HCT116 (cell line): Measurements from ENCODE around the gene RGL3. TPM values are rescaled to one million over a fixed set of nuclear protein-coding genes. Genes with fewer than 3 reads are reported as not detected.

Experiments used
- ATAC-seq: fragments of 200-7000 bp; cut with Tn5 transposase; 2 replicates; pipeline ENCODE4 v1.9.1; 2020; ENCODE audit warnings: mild to moderate bottlenecking, moderate library complexity
- BruUV-seq: library from RNA; stranded (reverse); fragments of 400-500 nt; replicated peaks from 2 replicates; lab custom pipeline; 2021; lab: Mats Ljungman, UMichigan
- CTCF ChIA-PET: fragments of 300-600 bp; sonication (Branson Sonifier 250); formaldehyde crosslinking; loops from one replicate; lab custom pipeline; 2021; ENCODE audit warnings: antibody characterized with exemption; lab: Charles Lee
- POLR2A ChIA-PET: fragments of 300-600, 350-600 bp; sonication (Branson Sonifier 250); formaldehyde crosslinking; loops from one replicate; lab custom pipeline; 2021; ENCODE audit warnings: antibody characterized with exemption; lab: Charles Lee
- RAD21 ChIA-PET, 2 experiments: fragments of 300-600 bp; sonication (Branson Sonifier 250); formaldehyde crosslinking; loops; one replicate each; lab custom pipeline; 2023; ENCODE audit warnings: low total read pairs in 2 of 2; ENCODE audit not compliant: uncharacterized antibody in 2 of 2, unreplicated experiment in 2 of 2, low non-redundant PET in 1 of 2; lab: Charles Lee
- DNase-seq: peaks from one replicate; pipeline ENCODE4 v3.0.0-alpha.2; 2010; ENCODE audit warnings: low read depth, low spot score
- H2AFZ ChIP-seq: fragments of 200-600 bp; shearing (Covaris generic), sonication (generic); 2 replicates; pipeline ENCODE4 v1.6.1; 2017; ENCODE audit warnings: low read depth, mixed run types, mixed read lengths, antibody characterized with exemption, low read length; ENCODE audit not compliant: poor library complexity, severe bottlenecking
- H3K27ac ChIP-seq: 2 replicates; pipeline ENCODE4 v1.5.1; 2012; ENCODE audit warnings: low read depth, low read length
- H3K27me3 ChIP-seq: fragments of 200-600 bp; sonication (generic); 2 replicates; pipeline ENCODE4 v1.6.1; 2016; ENCODE audit warnings: mixed run types, low read length, mixed read lengths; ENCODE audit not compliant: insufficient read depth
- H3K36me3 ChIP-seq, 2 experiments: fragments of 200-500 bp in 1 of 2; fragments of 200-600 bp in 1 of 2; sonication (Bioruptor generic) in 1 of 2; sonication (generic) in 1 of 2; 2 replicates each; pipeline versions ENCODE4 v1.5.1 to v1.6.1; 2014 to 2016; ENCODE audit warnings: low read length in 2 of 2, inconsistent platforms in 1 of 2, mixed read lengths in 1 of 2, mixed run types in 1 of 2; ENCODE audit not compliant: insufficient read depth in 2 of 2, control insufficient read depth in 1 of 2
- H3K4me1 ChIP-seq, 2 experiments: fragments of 200-600 bp in 1 of 2; sonication (generic) in 1 of 2; 2 replicates each; pipeline versions ENCODE4 v1.5.1 to v1.6.1; 2012 to 2017; ENCODE audit warnings: low read length in 2 of 2, inconsistent platforms in 1 of 2, mild to moderate bottlenecking in 1 of 2, mixed read lengths in 1 of 2, mixed run types in 1 of 2, moderate library complexity in 1 of 2; ENCODE audit not compliant: insufficient read depth in 2 of 2, control insufficient read depth in 1 of 2
- H3K4me2 ChIP-seq: fragments of 200-600 bp; sonication (generic); 2 replicates; pipeline ENCODE4 v1.6.1; 2017; ENCODE audit warnings: mixed run types, low read length, mixed read lengths
- H3K4me3 ChIP-seq, 2 experiments: fragments of 200-600 bp in 1 of 2; sonication (generic) in 1 of 2; replicated peaks in 1 of 2; 2 replicates each; pipeline ENCODE4 v1.5.1; 2011 to 2016; ENCODE audit warnings: low read length in 2 of 2, control low read depth in 1 of 2, low read depth in 1 of 2, mild to moderate bottlenecking in 1 of 2, mixed read lengths in 1 of 2, mixed run types in 1 of 2
- H3K79me2 ChIP-seq: fragments of 200-600 bp; sonication (generic); 2 replicates; pipeline ENCODE4 v1.6.1; 2017; ENCODE audit warnings: mild to moderate bottlenecking, mixed run types, low read length, moderate library complexity, mixed read lengths; ENCODE audit not compliant: insufficient read depth
- H3K9ac ChIP-seq: fragments of 200-600 bp; sonication (generic); 2 replicates; pipeline ENCODE4 v1.6.1; 2016; ENCODE audit warnings: low read length, mixed read lengths
- H3K9me2 ChIP-seq: fragments of 200-600 bp; sonication (generic), shearing (Covaris generic); 2 replicates; pipeline ENCODE4 v1.6.1; 2017; ENCODE audit warnings: mixed run types, mild to moderate bottlenecking, moderate library complexity; ENCODE audit not compliant: insufficient read depth
- H3K9me3 ChIP-seq, 2 experiments: fragments of 200-500 bp in 1 of 2; fragments of 200-600 bp in 1 of 2; sonication (Bioruptor generic) in 1 of 2; sonication (generic) in 1 of 2; 2 replicates each; pipeline ENCODE4 v1.6.1; 2014 to 2017; ENCODE audit warnings: low read length in 2 of 2, mixed read lengths in 2 of 2, inconsistent platforms in 1 of 2, low read depth in 1 of 2, mild to moderate bottlenecking in 1 of 2, mixed run types in 1 of 2, moderate library complexity in 1 of 2; ENCODE audit not compliant: control insufficient read depth in 1 of 2, insufficient read depth in 1 of 2
- H4K20me1 ChIP-seq: fragments of 200-600 bp; sonication (generic), shearing (Covaris generic); 2 replicates; pipeline ENCODE4 v1.6.1; 2017; ENCODE audit warnings: mixed run types, mild to moderate bottlenecking, moderate library complexity; ENCODE audit not compliant: insufficient read depth
- EGR1 ChIP-seq: IDR thresholded peaks from 2 replicates; pipeline ENCODE4 v1.6.1; 2012; ENCODE audit warnings: low read depth
- POLR2AphosphoS5 ChIP-seq: IDR thresholded peaks from 2 replicates; pipeline ENCODE4 v1.6.1; 2011; ENCODE audit warnings: mild to moderate bottlenecking, low read depth, low read length, moderate library complexity
- TCF7L2 ChIP-seq: IDR thresholded peaks from 2 replicates; pipeline ENCODE4 v1.7.0; 2011; ENCODE audit warnings: borderline replicate concordance, inconsistent platforms; ENCODE audit not compliant: insufficient read depth, insufficient read length; ENCODE audit errors: extremely low read depth
- intact Hi-C: fragments of 100-400 bp; cut with micrococcal nuclease; formaldehyde crosslinking; loops from 2 replicates; pipeline ENCODE4 v1.10.0; 2022
- total RNA-seq: library from RNA; stranded (reverse); gene quantifications from one replicate; pipeline ENCODE4 v1.2.1, GENCODE V29; 2021; ENCODE audit not compliant: unreplicated experiment

RGL3 gene
- total RNA-seq, 1 experiment from 2014 or later: 99.2 TPM

GRCh38 chr19:11377237-11377636, 41.9 kb downstream of the RGL3 start:
- no peaks in the 10 kb centered on the region for H3K9me2 ChIP-seq
- peak overlapping the region; percentile 72 for H3K27ac ChIP-seq
- intact Hi-C loops: no loop called here
- no peak for ATAC-seq
- H3K9me3 ChIP-seq: no peaks in the 10 kb centered on the region
- ChIA-PET RAD21 (no interaction called here), POLR2A (interaction anchor here (0.7 to 3.6 kb wide), 3 partner anchors 38 to 334 kb away, joined by 3 to 15 read pairs (median 4); partner anchors contain the start of genes RAB3D and RGL3), CTCF (interaction anchor here (1.0 to 1.7 kb wide), 5 partner anchors 41 to 107 kb away, joined by 3 to 8 read pairs (median 5); partner anchors contain the start of genes ODAD3 and PRKCSH)
- H3K79me2 ChIP-seq: peaks cover 7% of the 10 kb centered on the region; the same call in 1 of the 2 replicates
- TF ChIP-seq POLR2AphosphoS5 (peak; percentile 44; the same call in 1 of the 2 replicates), TCF7L2 (no peak)
- no peak for DNase-seq
- no peaks in the 10 kb centered on the region for H4K20me1 ChIP-seq
- peak overlapping the region; percentile 11; the same call in 1 of the 2 replicates for H3K9ac ChIP-seq
- no peaks in the 10 kb centered on the region for H3K27me3 ChIP-seq
- no TSS peak for BruUV-seq
- H3K4me3 ChIP-seq: no peak overlapping the region
- H3K4me1 ChIP-seq: peaks cover 56 to 71% of the 10 kb centered on the region in 2 experiments
- peak overlapping the region; percentile 53 for H3K4me2 ChIP-seq
- no peaks in the 10 kb centered on the region for H3K36me3 ChIP-seq
- H2AFZ ChIP-seq: no peak overlapping the region

- H3K27ac ChIP-seq: peak overlapping the region; percentile 88
- H3K9me2 ChIP-seq: no peaks in the 10 kb centered on the region
- ChIA-PET POLR2A (interaction anchor here (0.7 to 3.6 kb wide), 15 partner anchors 8 to 154 kb away, joined by 3 to 16 read pairs (median 4); partner anchors contain the start of genes CCDC159, ECSIT, EPOR and ODAD3), RAD21 (interaction anchor here in 1 of 2 experiments (0.9 to 1.7 kb wide), 4 partner anchors 8 to 81 kb away, joined by 3 to 5 read pairs (median 4); partner anchors contain the start of gene RGL3)
- no peak for DNase-seq
- peaks cover 7% of the 10 kb centered on the region; the same call in 1 of the 2 replicates for H3K79me2 ChIP-seq
- H3K4me1 ChIP-seq: peaks cover 51 to 55% of the 10 kb centered on the region in 2 experiments
- peak; percentile 58 for TF ChIP-seq POLR2AphosphoS5
- TF ChIP-seq EGR1: no peak
- TF ChIP-seq, all 23 proteins: peak for 1
- intact Hi-C loops: no loop called here
- Histone ChIP-seq H4K20me1 (no peaks in the 10 kb centered on the region), H3K4me2 (peak overlapping the region; percentile 80), H2AFZ (no peak overlapping the region), H3K9me3 (no peaks in the 10 kb centered on the region), H3K9ac (peak overlapping the region; percentile 78), H3K27me3 (no peaks in the 10 kb centered on the region), H3K36me3 (no peaks in the 10 kb centered on the region), H3K4me3 (peak overlapping the region; percentile 57 to 68)
- BruUV-seq: TSS peak; percentile 85
- CTCF ChIA-PET: interaction anchor here (0.6 to 2.0 kb wide), 12 partner anchors 8 to 161 kb away, joined by 3 to 20 read pairs (median 4); partner anchors contain the start of genes CCDC159, ODAD3, PRKCSH and RAB3D
- no peak for ATAC-seq
Observed at GRCh38 chr19:11375143-11375948, 43.8 kb downstream of the RGL3 start.
